HG02678 (cell line): ENCODE results near the gene CGN.

ENCODE experiments used
- ATAC-seq: cut with Tn5 transposase; IDR thresholded peaks from one replicate; pipeline ENCODE4 v1.9.1; 2021; ENCODE audit warnings: mild to moderate bottlenecking, moderate library complexity; ENCODE audit not compliant: unreplicated experiment

Gene CGN

DNA sequence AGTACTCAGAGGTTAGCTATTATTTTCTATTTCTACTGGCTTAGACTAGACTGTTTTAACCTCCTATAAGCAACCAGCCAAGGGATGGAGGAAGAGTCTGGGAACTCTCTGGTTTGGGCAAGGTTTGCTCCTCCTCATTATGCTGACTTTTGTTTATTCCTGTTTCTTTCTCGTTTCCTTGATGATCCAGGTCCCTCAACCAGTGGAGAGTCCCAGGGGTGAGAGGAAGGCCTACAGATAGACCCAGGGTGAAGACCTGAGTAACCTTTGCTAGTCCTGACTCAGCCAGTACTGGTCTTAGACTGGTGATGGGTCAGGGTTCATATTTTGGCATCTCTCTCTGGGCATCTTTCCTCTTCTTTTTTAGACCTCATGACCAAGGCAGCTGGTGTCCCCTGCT, 34.4 kb downstream of the CGN start:
- ATAC-seq = no peak

- no peak for ATAC-seq
Measured at GRCh38 chr1:151546011-151546925, 35.1 kb downstream of the CGN start.

GRCh38 chr1:151547119-151547899, 36.1 kb downstream of the CGN start:
- no peak for ATAC-seq

- ATAC-seq = no peak
Measured at GRCh38 chr1:151547900-151548230, 36.7 kb downstream of the CGN start.

DNA sequence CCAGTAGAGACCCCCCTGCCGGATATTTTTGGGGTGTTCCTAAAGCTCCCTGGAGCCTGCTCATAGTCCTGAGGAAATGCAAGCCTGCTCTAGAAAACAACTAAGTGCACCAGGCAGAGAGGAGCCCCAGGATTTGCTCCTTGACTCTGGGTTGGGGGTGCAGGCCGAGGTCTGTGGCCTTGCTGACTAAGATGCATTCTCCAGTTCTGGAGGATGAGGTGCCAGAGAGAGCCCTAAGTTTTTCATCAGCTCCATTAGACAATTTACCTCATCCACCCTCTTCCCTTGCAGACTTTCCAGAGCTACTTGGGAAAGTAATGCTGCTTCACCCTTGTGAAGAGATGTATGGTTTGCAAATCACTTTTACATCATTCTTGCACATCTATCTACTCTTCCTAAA, 38.0 kb downstream of the CGN start:
- ATAC-seq = no peak

GRCh38 chr1:151553659-151554058, 42.5 kb downstream of the CGN start:
- ATAC-seq = no peak

DNA sequence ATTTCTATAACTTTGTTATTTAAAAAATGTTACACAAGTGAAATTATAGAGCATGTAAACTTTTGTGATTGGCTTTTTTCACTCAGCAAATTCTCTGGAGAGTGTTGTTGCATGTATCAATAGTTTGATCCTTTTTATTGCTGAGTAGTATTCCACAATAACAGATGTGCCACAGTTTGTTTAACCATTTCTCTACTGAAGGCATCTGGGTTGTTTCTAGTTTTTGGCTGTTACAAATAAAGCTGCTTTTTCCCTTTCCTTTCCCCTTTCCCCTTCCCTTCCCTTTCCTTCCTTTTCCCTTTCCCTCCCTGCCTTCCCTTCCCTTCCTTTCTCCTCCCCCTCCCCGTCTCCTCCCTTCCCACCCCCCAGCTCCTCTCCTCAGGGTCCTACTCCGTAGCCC, 44.9 kb downstream of the CGN start:
- ATAC-seq = no peak

DNA sequence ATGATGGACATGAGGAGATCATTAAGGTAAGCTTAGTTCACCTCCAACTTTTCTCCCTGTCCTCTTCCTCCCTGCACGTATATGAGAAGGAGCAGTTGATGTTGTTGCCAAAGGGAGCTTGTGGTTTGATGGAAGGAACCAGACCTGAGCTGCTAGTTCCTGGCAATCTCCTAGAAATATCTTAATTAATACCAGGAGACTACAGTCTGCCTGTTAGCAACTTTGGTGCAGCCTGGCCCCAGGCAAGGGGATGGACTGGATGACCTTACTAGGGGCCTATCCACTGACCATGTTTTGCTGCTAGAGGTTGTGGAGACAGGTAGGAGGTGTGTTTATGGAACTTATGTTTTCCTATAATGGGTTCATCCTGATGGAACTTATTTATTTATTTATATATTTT, 51.5 kb downstream of the CGN start:
- no peak for ATAC-seq

DNA sequence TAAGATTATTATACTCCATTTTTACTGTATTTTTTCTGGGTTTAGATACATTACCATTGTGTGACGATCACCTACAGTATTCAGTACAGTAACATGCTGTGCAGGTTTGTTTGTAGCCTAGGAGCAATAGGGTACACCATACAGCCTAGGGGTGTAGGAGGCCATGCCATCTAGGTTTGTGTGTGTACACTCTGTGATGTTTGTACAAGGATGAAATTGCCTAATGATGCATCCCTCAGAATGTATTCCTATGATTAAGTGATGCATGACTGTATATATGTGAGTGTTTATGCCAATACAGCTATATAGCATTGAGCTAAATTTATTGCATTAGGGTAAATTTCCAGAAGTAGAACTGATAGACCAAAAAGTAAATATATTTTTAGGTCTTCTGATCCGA, 52.2 kb downstream of the CGN start:
- no peak for ATAC-seq

GRCh38 chr1:151565502-151566189, 54.5 kb downstream of the CGN start:
- no peak for ATAC-seq

- no peak for ATAC-seq
Measured at GRCh38 chr1:151568626-151569088, 57.5 kb downstream of the CGN start.

DNA sequence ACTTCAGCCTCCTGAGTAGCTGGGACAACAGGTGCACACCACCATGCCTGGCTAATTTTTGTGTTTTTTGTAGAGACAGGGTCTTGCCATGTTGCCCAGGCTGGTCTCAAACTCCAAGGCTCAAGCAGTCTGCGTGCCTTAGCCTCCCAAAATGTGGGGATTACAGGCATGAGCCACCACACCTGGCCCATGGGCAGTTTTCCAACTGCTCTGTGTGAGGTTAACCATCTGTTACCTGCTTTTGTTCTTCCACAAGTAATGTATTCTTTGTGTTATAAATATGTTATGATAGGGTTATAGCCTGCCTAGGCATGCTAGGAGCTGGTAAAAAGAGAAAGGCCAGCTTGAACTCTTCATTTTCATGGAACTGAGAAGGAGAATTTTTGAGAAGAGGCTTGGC, 59.6 kb downstream of the CGN start:
- no peak for ATAC-seq

DNA sequence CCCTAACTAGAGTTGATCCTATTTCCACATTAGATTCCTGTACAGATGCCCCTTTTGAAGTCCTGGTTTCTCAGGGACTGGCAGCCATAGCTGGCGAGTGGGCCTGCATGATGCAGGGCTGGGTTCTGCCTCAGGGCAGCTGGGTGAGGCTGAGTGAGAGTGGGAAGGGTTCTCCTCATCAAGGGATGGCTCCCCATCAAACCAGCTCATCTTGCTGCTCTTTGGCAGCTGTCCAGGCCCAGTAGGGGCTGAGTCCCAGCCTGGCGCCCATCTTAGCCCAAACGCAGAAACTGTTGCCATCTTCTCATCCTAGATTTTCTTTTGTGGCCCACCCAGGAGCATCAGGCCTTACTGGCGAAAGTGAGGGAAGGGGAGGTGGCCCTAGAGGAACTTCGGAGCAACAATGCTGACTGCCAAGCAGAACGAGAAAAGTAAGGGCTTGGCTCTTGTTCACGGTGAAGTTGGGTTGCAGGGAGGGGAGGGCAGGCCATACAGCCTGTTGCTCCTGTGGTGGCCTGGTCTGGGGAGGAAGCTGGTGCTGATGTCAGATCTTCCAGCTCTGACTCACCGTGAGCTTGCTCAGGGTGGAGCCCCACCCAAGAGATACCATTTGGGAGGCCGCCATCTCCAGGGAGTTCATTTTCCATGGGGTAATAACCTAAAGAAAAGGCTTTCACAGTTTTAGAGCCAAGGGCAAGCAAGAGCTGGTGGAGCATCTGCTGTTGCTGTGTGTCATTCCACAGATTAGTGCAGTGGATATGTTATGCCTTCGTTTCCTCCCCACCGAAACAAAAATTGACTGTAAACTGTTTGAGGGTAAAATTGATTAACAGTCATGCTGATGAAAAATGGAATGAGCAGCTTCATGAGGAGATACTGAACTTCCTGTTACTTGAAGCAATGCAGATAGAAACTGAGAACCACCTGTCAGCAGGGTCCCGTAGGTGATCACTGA, 63.7 kb downstream of the CGN start:
- ATAC-seq = no peak

DNA sequence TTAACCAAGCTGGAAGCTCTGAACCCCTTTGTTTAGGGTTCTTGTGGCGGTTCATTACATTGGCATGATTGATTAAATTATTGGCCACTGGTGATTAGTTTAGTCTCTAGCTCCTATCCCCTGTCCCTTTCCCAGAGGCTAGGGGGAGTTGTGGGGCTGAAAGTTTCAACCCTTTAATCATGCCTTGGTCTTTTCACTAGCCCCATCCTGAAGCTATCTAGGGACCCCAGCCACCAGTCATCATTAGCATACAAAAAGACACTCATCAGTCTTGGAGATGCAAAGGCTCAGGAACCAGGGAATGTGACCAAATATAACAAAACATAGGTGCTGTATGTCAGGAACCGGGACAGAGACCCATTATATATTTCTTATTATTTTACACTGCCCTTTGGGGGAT, 66.0 kb downstream of the CGN start:
- ATAC-seq = no peak

DNA sequence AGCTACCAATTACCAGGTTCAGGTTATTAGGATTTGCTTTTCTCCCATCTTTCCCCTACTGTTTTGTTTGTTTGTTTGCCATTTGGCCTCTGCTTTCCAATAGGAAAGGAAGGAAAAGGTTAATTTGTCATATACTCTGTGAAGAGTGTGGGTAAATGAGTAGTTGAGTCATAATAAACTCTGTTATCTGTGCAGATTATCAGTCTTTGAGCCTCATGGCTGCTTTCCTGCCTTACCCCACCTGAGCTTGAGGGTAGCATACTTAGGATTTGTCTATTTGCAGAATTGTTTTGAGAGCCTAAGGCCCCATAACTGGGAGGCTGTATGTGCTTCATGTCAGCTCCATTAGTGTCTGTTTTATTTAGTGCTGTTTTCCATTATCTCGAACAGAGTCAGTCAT, 67.8 kb downstream of the CGN start:
- no peak for ATAC-seq

DNA sequence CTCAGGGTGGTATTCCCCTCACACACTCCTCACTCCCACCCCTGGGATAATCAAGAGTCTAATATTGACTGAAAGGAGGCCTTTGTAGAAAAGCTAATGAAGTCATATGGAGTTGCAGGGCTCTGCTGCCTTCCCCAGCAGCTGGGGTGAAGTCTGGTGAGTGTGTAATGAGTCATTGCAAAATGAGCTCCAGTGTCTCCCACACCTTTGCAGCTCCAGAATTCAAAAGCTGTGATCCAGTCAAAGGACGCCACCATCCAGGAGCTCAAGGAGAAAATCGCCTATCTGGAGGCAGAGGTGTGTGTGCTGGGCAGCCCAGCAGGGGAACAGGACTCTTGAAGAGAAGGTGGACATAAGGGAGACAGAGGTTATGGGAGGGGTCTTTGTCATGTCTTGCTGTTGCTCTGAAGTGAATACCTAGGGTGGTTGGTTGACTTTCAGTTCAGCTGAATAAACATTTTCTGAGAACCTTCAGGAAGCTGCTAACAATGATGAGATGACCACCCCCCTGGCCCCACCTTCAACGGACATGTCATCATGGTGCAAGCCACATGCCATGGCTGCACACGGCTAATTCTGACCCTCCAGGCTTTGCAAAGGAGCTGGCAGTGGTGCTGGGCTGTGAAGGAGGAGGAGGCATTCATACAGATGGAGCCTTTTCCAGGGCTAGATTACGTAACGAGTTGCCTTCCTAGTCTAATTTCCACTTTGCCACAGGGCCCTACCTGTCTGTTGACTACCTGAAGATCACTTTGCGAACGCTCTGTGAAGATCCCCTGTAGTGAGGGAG, 68.4 kb downstream of the CGN start:
- ATAC-seq = no peak

DNA sequence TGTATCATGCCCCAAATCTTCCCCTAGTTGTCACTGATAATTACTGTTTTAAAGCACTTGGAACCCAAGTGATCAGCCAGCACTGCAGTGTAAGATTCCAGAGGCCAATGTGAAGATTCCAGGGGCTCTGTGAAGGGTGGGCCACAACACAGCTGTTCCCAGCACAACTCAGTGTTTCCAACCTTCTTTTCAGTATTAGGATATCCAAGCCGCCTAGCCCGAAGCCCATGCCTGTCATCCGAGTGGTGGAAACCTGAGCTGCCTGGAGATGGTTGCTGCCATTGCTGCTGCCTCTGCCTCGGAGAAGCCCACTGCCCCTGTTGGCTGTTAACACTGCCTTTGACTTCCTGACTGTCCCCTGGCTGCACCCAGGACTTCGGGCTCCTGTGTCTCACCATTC, 70.3 kb downstream of the CGN start:
- no peak for ATAC-seq

DNA sequence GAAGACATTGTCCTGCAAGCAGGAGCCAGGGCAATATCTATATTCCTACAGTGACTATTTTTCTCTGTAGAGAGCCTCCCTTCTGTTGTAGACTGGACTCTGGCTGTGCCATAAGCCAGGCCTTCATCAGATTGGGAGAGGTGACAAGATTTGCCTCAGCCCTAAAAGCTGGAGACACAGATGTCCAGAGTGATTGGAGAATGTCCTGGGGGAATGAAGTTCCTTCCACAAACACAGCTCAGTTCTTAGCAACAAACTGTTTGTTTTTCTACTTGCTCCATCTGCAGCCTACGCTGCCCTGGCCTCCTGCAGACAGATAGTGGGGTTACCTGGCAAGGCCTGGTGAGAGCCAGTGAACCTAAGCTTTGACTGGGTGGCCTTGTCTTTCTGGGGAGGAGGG, 70.7 kb downstream of the CGN start:
- ATAC-seq = no peak

GRCh38 chr1:151583796-151584195, 72.6 kb downstream of the CGN start:
- no peak for ATAC-seq

- ATAC-seq = no peak
Measured at GRCh38 chr1:151584278-151584677, 73.1 kb downstream of the CGN start.
